Osteocyte (in vitro differentiated cells): Measurements from ENCODE around the gene TTC21A. TPM values are rescaled to one million over a fixed set of nuclear protein-coding genes. Genes with fewer than 3 reads are reported as not detected.
A peak's percentile ranks its signal among the peaks of the same experiment; 100 is the strongest.

ENCODE experiments used
- DNase-seq: peaks from one replicate; pipeline ENCODE4 v3.0.0; 2021; ENCODE audit warnings: mixed read lengths; ENCODE audit not compliant: unreplicated experiment; ENCODE audit errors: extremely low spot score
- H3K27ac Mint-ChIP-seq: one replicate; pipeline ENCODE4 v1.8.0; 2021; ENCODE audit warnings: mild to moderate bottlenecking, mixed read lengths; ENCODE audit not compliant: unreplicated experiment
- H3K27me3 Mint-ChIP-seq: one replicate; pipeline ENCODE4 v1.8.0; 2021; ENCODE audit warnings: mixed read lengths; ENCODE audit not compliant: unreplicated experiment
- H3K36me3 Mint-ChIP-seq: one replicate; pipeline ENCODE4 v1.8.0; 2021; ENCODE audit warnings: mixed read lengths; ENCODE audit not compliant: unreplicated experiment
- H3K4me1 Mint-ChIP-seq: one replicate; pipeline ENCODE4 v1.8.0; 2021; ENCODE audit warnings: mixed read lengths; ENCODE audit not compliant: unreplicated experiment
- H3K4me3 Mint-ChIP-seq: one replicate; pipeline ENCODE4 v1.8.0; 2021; ENCODE audit warnings: mild to moderate bottlenecking, moderate library complexity, mixed read lengths; ENCODE audit not compliant: unreplicated experiment
- H3K9me3 Mint-ChIP-seq: one replicate; pipeline ENCODE4 v1.8.0; 2021; ENCODE audit warnings: mixed read lengths; ENCODE audit not compliant: unreplicated experiment
- CTCF ChIP-seq: fragments of 200-600 bp; sonication (generic); IDR thresholded peaks from 2 replicates; pipeline ENCODE4 v1.5.0; 2021; ENCODE audit warnings: antibody characterized with exemption, mild to moderate bottlenecking, moderate library complexity
- total RNA-seq: library from RNA; stranded (reverse); gene quantifications from 2 replicates; pipeline ENCODE4 v1.2.1, GENCODE V29; 2021

The TTC21A gene
- total RNA-seq, 1 donor from 2014 or later, result 10.3 TPM

- peaks cover 34% of the 10 kb centered on the region for H3K4me1 Mint-ChIP-seq
Observed at GRCh38 chr3:39101022-39101689, 6.3 kb upstream of the TTC21A start.

GRCh38 chr3:39102504-39103323, 4.8 kb upstream of the TTC21A start:
- H3K4me3 Mint-ChIP-seq, result no peak overlapping the region
- TF ChIP-seq CTCF, result no peak
- peaks cover 33% of the 10 kb centered on the region for H3K4me1 Mint-ChIP-seq
- H3K27me3 Mint-ChIP-seq, result no peaks in the 10 kb centered on the region
- H3K36me3 Mint-ChIP-seq, result peaks cover 4% of the 10 kb centered on the region
- no peaks in the 10 kb centered on the region for H3K9me3 Mint-ChIP-seq
- peak overlapping the region; percentile 6 for H3K27ac Mint-ChIP-seq
- peak; percentile 66 for DNase-seq

More at GRCh38 chr3:39101022-39101689, 6.3 kb upstream of the TTC21A start:
- no peak overlapping the region for H3K27ac Mint-ChIP-seq
- DNase-seq, result no peak
- peaks cover 8% of the 10 kb centered on the region for H3K36me3 Mint-ChIP-seq
- no peaks in the 10 kb centered on the region for H3K27me3 Mint-ChIP-seq
- TF ChIP-seq CTCF, result peak; percentile 72
- H3K9me3 Mint-ChIP-seq, result no peaks in the 10 kb centered on the region
- no peak overlapping the region for H3K4me3 Mint-ChIP-seq

- Mint-ChIP-seq H3K36me3 (peaks cover 4% of the 10 kb centered on the region), H3K4me1 (peaks cover 39% of the 10 kb centered on the region), H3K4me3 (no peak overlapping the region), H3K27ac (peak overlapping the region; percentile 6), H3K9me3 (no peaks in the 10 kb centered on the region), H3K27me3 (no peaks in the 10 kb centered on the region)
- no peak for TF ChIP-seq CTCF
- DNase-seq, result peak; percentile 69
Observed at GRCh38 chr3:39103324-39103693, 4.2 kb upstream of the TTC21A start.

- TF ChIP-seq CTCF, result no peak
- Mint-ChIP-seq H3K36me3 (peaks cover 4% of the 10 kb centered on the region), H3K9me3 (no peaks in the 10 kb centered on the region), H3K27ac (peak overlapping the region; percentile 27), H3K4me1 (peaks cover 41% of the 10 kb centered on the region), H3K4me3 (no peak overlapping the region), H3K27me3 (no peaks in the 10 kb centered on the region)
- DNase-seq, result peak; percentile 69
Observed at GRCh38 chr3:39103791-39104552, 3.5 kb upstream of the TTC21A start.
